Measurements from ENCODE around the gene PIAS3. TPM values are rescaled to one million over a fixed set of nuclear protein-coding genes. Genes with fewer than 3 reads are reported as not detected.

Gene PIAS3
- total RNA-seq, 1 donor from 2014 or later, result 13.3 TPM

Small RNA genes within 50 kb of the gene (microRNA-seq; reads per million reads assigned to microRNA genes)
- not detected for gene MIR6736 (ENCODE audit: borderline number of aligned reads)

Other genes starting within 250 kb of the PIAS3 start
- gene PDZK1, start 151.7 kb downstream of the PIAS3 start, total RNA-seq, result not detected
- gene CD160, start 139.6 kb downstream of the PIAS3 start, total RNA-seq, result 0.37 TPM
- 48.2 TPM for gene RNF115, start 35.0 kb downstream of the PIAS3 start, total RNA-seq
- gene POLR3C, start 34.9 kb downstream of the PIAS3 start, total RNA-seq, result 14.9 TPM
- 3.4 TPM for gene NUDT17, start 13.5 kb downstream of the PIAS3 start, total RNA-seq
- gene ANKRD35, start 26.8 kb upstream of the PIAS3 start, total RNA-seq, result 1.1 TPM
- 0.82 TPM for gene ITGA10, start 51.0 kb upstream of the PIAS3 start, total RNA-seq
- gene PEX11B, start 59.6 kb upstream of the PIAS3 start, total RNA-seq, result 23.8 TPM
- 57.7 TPM for gene RBM8A, start 68.4 kb upstream of the PIAS3 start, total RNA-seq
- gene LIX1L, start 98.9 kb upstream of the PIAS3 start, total RNA-seq, result 25.2 TPM
- 0.52 TPM for gene ANKRD34A, start 105.5 kb upstream of the PIAS3 start, total RNA-seq
- gene POLR3GL, start 105.6 kb upstream of the PIAS3 start, total RNA-seq, result 44.0 TPM
- 954 TPM for gene TXNIP, start 137.5 kb upstream of the PIAS3 start, total RNA-seq
- 71.9 TPM for gene HJV, start 162.7 kb upstream of the PIAS3 start, total RNA-seq